ENCODE data around the gene SGO2.
"Not testable (repeated sequence)": the region's sequence is repeated elsewhere in the genome, so short reads cannot be mapped to it uniquely, and the experiment has no call there.

SGO2 gene

DNA sequence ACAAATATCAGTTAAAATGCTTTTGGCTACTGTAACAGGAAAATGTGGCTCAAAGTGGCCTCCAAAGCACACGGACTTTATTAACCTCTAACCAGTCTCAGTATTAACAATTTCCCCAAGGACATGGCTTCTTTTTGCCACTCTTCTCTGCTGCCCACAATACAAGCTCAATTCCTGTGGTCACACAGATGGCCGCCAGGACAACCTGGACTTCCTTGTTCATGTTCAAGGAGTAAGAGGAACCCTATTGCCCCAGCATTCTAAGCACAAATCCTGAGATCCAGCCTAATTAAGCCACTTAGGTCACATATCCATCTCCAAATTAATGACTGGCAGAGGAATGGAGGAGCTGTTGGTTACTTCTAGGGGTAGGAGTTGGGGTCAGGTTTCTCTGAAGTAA lies 98.0 kb downstream of the SGO2 start:
- no peak for DNase-seq

- no peak for DNase-seq
Measured at GRCh38 chr2:200624658-200625057, 98.7 kb downstream of the SGO2 start.

DNA sequence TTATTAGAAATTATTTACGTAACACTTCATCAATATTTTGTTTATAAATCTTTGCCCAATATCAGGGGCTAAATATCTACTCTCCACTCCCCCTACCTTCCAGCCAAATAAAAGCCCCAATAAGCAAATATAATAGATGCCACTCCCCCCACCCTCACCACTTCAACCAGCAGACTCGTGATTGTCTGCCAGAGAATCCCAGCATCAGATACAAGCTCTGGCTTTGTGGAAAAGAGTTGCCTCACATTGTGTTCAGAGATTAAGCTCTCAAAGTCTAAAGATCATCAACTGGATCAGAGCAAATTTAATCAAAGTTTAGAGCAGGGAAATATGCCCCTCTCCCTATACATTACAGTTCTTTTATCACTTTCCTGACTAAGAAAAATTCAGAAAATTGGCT lies 99.3 kb downstream of the SGO2 start:
- DNase-seq, result no peak

GRCh38 chr2:200625958-200626363 lies 100.0 kb downstream of the SGO2 start:
- no peak for DNase-seq

DNA sequence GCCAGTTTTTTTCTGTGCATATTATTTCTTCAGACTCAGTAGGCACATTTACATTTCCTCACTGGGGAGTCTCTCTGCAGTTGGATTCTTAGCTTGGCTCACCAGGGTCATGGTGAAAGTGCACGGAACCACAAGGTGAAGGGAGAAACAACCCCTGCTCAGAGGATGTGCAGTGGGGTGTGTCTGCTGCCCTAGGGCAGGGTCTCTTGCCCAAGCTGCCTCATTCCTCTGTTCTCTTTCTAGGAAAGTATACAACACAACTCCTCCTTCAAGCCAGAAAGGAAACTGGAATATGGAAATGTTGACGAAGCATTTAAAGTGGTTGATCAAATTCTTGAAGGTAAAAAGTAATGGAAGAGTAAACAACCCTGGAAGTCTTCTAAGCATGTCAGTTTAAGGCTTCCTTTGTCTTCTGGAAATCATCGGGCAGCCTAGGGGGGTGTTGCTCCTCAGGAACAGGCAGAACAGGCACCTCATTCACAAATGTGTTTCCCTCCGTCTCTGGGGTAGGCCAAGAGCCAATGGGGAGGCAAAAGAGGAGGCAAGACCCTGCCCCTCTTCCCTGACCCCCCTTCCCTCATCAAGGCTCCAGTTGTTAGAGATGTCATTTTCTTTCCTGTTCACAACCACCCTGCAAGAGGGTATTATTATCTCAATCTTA lies 101.2 kb downstream of the SGO2 start:
- DNase-seq, result no peak

DNA sequence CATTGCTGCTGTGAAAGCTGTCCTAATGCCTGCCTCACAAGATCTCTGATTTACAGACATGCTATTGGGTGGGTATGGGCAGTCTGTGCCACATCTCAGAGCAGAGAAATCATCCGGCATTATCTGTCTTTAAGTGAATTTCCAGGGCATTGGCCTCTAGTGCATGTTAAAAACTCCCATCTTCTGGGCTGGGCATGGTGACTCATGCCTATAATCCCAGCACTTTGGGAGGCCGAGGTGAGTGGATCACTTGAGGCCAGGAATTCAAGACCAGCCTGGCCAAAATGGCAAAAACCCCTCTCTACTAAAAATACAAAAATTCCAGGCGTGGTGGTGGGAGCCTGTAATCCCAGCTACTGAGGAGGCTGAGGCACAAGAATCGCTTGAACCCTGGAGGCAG lies 102.5 kb downstream of the SGO2 start:
- not testable (repeated sequence) for DNase-seq

DNA sequence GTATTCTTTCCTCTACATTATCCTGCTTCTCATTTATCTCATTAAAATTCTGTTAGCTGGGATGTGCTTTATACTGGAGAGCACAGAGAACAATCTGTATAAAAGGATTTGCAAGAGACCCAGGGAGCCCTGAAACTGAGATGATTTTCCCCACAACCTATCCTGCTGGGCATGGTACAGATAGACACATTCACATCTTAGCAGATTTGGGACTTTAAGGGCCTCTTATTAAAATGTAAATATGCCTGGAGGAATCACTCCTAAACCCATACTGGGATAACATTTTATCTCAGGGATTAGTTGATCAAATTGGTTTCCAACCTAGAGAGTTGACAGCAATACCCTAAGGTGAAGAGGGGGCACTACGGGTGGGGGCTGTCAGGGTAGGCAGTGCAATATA lies 105.3 kb downstream of the SGO2 start:
- DNase-seq, result no peak
